Activated naive CD4-positive, alpha-beta T cell treated with Interleukin-2 at 50 U/mL for 16 hours (primary cell): ENCODE data around the gene SNRK.

Experiments
- DNase-seq: peaks from one replicate; pipeline ENCODE4 v3.0.0-alpha.2; 2020

The SNRK gene, protein sequence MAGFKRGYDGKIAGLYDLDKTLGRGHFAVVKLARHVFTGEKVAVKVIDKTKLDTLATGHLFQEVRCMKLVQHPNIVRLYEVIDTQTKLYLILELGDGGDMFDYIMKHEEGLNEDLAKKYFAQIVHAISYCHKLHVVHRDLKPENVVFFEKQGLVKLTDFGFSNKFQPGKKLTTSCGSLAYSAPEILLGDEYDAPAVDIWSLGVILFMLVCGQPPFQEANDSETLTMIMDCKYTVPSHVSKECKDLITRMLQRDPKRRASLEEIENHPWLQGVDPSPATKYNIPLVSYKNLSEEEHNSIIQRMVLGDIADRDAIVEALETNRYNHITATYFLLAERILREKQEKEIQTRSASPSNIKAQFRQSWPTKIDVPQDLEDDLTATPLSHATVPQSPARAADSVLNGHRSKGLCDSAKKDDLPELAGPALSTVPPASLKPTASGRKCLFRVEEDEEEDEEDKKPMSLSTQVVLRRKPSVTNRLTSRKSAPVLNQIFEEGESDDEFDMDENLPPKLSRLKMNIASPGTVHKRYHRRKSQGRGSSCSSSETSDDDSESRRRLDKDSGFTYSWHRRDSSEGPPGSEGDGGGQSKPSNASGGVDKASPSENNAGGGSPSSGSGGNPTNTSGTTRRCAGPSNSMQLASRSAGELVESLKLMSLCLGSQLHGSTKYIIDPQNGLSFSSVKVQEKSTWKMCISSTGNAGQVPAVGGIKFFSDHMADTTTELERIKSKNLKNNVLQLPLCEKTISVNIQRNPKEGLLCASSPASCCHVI

DNA sequence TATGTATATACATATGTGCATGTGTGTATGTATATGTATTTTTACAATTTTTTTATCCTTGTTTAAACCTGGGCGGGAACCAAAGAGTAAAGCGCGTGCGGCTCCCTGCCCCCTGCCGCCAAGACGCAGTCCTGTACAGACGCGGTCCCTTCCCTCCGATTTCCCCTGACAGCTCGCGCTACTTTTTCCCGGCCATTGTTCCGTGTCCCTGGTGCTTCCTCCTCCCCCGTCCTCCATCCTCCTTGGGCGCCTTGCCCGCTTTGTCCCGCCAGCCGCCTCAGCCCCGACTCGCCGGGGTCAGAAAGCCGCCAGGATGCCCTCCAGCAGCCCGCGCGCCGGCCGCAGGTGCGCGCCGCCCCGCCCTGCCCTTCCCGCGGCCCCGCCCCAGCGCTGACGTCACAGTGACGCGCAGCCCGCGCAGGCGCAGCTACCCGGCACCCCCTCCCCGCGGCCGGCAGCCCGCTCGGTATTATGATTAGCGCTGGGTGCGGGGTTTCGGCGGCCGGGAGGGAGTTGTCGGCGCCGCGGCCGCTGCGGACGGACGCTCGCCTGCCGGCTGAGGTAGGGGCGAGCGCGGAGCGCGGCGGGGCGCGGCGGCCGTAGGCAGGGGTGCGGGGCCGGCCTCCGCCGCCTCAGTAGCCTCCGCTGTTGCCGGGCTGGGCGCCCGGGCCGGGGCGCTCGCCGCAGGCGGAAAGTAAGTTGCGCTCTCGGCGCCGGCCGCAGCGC lies at the start of gene SNRK:
Gene SNRK (plus strand): TSS at position 426 of the 726 bp plus-strand sequence. CDS start 16,664 bp downstream, outside the sequence.
- peak; percentile 92 for DNase-seq

DNA sequence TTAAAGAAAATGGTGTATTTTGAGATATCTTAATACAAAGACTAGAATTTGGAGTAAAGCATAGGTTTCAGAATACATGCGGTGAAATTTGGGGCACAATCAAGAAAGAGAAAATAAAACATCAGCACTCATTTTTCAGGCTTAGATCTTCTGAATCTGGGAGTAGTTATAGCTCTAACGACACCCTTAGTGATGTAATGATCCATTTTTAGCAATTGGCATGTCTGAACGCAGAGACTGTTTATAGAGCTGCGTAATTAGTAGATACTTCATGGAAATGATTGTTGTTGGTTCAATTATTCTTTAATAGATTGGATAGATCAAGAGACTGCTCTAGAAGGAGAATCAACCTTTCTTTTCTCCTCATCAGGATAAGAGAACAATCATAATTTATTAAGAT lies 47.5 kb upstream of the SNRK start:
- no peak for DNase-seq

DNA sequence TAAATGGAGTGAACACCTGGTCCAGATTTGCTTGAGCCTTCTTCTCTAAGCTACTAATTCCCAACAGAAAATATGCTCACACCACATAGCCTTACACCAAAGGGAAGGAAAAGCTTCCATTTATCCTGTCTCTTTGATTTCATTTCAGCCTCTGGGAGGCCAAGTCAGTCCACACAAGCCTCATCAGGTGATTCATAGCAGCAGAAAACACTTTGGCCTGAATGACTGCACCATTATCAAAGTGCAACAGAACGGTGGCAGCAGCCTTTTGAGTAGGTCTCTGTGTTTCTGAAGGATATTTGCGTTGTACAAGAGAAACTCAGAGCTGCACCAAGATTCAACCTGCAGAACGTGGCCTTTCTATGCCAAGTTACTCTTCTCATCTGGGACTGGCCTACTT lies 46.6 kb upstream of the SNRK start:
- no peak for DNase-seq

DNA sequence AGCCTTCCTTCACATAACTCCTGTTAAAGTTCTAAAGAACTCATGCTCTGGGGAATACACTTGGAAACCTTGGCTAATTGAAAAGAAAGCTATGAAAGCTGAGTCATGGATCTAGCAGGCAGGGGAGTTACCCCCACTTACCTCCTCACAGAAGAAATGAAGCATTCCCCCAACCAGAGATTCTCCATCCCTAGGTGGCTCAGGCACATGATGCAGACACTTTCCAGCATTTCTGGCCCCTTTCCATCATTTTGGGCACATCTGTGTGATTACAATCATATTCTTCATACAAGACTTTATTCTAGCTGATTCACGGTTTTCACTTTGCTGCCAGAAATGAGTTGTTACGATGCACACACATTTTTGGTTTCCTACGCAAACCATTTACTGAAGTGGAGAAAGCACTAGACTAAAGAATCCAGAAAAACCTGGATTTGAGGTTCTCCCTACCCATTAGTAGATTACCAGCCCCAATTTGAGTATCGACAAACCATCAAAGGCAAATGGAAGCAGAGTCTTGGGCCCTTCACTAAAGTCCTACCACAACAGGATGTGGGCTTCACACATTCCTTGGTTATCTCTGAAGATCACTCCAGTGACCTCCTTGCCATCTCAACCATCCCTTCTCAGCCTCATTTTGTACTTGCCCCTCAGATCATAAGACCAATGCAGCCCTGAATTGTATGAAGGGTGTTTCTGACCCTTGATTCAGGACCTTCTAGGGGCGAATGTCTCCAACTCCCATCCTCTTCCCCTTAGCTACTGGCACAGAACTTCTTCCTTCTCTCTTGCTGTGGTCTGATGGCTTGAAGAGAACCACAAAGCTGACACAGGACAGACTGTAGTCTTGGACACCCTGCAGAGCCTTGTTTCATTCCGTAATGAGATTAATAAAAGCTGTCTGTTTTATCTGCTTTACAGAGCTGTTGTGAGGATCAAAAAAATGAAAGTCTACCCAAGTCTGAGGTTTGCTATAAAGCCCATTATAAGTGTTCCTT lies 42.5 kb upstream of the SNRK start:
- DNase-seq: no peak

DNA sequence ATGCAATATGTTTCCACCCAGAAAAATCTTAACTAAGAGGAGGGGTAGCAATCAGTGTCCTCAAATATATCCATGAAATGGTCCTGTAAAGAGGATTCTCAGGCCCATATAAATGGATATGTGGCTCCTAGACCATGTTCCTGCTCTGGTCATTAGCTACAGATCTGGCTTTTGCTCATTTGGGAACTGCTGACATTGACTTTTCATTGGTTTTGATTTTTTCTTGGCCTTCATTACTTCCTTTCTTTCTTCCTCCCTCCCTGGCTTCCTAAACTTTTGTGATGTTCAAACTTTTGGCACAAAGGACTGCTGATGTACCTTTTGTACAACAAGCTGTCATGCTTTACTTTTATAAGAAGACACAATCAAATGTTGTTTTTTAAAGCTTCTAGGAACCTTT lies 41.6 kb upstream of the SNRK start:
- DNase-seq: no peak

DNA sequence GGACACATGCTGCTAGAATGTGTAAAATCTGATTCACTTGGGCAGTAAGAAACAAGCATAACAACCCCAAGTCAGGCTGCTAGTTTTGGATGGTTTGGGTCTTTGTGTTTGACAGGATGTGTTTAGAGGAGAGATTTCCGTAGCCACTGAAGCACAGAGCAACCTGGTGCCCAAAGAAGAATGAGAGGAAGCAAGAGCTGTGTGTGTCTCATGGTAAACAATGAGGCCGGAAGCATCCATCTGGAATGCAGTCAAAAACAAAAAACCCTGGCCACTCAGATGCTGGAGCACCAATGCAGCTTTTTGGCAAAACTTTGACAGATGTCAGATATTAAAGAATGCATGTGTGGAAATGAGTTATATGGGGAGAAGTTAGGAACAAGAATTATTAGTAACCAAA lies 39.4 kb upstream of the SNRK start:
- DNase-seq: no peak

DNA sequence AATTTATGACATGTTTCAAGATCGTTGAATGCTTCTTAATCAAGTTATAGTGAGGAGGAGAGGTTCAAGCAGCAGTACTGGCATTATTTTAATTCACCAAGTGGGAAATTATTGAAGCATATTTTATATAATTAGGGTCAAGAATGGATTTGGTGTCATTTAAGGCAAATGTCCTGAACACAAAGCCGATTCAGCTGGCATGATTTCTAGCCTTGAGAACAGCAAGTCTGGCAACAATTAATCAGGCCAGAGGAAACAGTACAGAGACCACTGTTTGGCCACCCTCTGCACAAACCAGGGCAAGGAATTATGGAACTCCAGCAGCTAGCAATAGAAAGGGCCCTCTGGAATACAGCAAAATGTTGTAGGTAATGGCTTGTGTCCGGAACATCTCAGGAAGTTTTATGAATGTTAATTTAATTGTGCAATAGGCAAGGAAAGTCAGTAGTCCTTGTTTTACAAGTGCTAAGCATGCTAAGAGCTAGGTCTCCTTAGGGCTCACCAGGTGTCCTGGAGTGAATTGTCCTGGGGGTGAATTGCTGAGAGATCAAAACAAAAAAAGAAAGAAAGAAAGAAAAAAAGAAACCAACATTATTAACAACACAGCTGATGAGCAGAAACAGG lies 38.7 kb upstream of the SNRK start:
- no peak for DNase-seq

DNA sequence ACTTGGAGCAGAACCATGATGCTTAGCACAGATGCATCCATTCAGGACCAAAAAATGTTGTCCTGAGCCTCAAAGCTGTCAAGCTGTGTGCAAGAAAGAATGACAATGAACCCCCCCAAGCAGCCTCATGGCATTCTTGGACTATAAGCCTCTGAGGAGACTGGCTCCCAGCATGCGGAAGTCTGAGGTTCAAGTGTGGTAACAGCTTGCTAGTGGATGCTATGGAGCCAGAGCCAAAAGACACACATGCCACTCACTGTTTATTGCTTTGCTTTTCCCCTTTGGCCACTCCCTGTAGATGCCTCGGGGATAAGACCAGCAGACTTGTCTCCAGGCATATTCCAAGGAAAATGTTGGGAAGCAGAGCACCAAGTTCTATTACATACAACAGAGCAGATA lies 38.2 kb upstream of the SNRK start:
- no peak for DNase-seq

DNA sequence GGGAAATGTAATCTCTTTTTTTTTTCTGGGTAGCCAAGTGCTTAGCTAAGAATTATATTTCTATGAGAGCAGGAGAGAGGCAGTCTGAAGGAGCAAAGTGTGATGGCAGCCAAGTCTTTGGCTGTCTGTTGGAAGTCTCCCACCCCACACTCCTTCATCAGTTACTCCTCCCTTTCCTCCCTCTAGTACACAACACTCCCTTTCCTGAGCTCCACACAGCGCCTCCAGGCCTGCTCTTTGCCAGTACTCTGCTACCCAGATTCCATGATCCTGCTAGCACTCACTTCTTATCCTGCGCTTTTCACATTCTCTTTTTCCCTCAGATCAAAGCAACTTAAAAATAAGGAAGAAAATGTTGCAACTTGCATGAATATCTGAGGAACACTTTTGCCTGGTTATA lies 37.4 kb upstream of the SNRK start:
- DNase-seq: no peak

DNA sequence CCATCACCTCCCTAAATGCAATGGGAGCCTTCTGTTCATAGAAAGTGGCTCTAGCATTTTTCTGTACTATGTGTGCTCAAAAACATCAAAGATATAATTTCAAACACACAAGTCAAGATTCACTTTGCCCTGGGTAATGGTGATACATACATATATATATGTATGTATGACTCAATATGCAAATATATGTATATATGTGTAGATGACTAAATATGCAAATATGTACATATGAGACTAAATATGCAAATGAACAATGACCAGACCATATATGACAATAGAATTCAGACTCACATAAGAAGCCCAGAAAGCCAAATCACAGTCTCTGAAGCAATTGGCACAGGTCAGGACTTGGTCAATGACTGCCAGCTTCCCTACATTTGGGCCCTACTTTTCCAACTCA lies 36.9 kb upstream of the SNRK start:
- DNase-seq: no peak

DNA sequence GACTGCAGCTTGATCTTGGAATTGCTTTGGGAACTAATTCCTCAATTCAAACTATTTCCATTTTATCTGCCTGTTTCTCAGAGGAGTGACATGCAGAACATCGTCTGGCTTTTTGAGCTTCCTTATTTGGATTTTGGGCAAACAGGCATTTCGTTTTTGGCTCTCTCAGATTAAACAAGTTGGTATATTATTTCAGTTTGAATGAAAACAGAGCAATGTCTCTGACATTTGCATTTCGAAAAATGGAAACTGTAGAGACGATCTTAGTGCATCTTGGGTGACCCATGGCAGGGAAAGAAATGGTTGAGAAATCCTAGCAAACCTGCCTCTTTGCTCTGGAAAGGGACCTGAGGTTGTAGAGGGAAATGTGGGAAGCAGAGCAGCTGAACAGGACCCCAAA lies 33.0 kb upstream of the SNRK start:
- no peak for DNase-seq

DNA sequence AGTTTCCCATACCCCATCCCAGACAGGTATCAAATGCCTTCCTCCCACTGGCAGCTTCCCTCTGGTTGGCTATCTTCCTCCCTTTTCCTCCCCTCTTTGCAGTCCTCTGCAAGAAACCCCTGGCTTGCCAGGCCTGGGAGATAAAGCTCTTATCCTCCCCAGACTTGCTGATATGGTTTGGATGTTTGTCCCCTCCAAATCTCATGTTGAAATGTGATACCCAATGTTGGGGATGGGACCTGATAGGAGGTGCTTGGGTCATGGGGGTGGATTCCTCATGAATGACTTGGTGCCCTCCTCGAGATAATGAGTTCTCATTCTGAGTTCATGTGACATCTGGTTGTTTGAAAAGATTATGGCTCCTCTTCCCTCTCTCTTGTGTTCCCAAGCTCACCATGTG lies 32.2 kb upstream of the SNRK start:
- DNase-seq: no peak

DNA sequence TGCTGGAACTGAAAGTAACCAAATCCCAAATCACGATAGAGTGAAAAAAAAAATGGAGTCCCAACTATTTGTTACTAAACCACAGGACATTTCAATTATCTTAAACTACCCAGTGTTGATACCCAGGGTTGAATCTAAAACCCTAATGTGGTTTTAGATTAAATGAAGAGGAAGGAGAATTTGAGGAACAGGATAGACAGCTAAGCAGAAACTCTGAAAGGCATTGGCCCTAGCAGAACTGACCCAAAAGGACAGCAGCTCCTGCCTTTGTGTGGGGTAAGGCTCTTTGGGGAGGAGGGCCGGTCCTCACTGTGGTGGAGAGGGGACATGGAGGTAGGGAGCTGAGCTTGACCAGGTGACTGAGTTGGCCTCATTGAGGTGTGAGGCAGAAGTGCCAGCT lies 30.7 kb upstream of the SNRK start:
- no peak for DNase-seq

DNA sequence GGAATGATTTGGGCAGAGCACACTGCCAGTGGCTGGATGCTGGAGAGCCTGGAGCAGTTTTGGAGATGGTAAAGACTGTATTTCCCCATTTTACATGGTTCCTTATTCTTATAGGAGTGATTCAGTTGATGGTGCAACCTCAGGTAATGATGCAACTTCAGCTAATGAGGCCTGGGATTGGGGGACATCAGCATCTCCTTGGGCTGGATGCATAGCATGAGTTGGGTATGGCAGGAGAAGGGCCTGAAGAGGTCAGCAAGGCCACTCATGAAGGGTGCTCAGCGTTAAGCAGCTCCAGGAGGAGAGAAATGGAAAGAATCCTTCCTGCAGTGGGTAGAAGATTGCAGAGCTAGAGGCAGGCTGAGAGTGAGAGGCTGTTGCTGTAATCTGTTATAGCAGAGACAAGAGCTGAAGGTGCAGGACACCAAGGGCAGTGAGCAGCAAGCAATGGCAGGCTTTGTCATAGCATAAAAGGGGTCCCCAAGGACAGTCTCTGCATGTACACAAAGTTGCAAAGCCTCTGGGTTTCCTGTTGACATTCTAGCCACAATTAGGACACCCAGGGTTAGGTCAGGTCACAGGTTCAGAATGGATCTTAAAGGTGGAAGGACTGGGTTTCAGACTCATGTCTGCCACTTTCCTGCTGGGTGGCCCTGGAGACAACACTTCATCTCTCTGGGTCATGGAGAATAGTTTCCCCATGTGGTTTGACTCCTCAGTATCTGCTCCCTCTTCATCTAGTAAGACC lies 29.5 kb upstream of the SNRK start:
- DNase-seq: no peak

DNA sequence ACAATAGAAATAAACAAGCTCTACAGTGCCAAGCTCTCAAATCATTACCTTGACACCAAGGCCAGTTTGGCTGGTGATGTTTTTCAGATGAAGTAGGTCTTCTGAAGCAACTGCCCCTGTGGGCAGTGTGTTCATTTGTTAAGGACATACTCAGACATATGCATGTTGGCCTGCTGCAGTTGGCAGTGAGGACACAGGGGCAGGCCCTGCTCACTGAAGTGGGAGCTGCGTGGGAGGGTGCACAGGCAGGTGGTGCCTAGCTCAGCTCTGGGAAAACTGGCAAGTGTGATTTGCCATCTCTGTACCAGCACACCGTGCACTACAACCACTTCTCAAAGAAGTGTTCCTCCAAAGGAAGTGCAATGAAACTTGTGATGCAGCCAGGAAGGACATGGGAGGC lies 28.5 kb upstream of the SNRK start:
- no peak for DNase-seq

DNA sequence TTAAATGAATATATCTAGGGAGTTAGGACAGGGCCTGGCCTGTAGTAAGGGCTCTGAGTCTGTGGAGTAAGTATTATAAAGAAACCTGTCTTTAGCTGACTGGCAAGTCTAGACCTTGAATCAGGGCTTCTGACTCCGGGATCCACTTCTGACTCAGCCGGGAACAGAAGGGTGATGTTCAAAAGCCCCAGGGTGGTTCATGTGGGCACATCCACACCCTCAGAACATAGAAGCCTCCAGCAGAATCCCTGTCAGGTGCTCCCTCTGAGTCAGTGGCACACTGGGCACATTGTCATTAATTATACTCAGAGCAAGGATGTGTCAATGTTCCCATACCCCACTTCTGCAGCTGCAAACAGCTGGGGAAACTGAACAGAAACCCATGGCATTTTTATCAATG lies 26.7 kb upstream of the SNRK start:
- no peak for DNase-seq

DNA sequence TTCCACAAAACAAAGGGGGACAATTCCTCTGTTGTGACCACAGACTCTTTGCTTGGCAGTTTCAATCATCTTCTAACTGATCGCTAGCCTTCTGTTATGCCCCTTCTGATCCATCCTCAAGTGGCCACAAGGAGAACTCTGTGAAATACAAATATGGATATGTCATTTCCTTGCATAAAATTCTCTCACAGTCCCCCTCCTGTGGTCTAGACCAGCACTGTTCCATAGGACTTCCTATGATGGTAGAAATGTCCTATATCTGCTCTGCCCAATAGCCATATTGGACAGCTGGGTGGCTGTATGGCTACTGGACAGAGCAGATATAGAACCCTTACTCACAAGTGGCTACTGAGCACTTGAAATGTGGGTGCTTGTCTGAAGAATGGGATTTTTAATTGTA lies 25.9 kb upstream of the SNRK start:
- no peak for DNase-seq

DNA sequence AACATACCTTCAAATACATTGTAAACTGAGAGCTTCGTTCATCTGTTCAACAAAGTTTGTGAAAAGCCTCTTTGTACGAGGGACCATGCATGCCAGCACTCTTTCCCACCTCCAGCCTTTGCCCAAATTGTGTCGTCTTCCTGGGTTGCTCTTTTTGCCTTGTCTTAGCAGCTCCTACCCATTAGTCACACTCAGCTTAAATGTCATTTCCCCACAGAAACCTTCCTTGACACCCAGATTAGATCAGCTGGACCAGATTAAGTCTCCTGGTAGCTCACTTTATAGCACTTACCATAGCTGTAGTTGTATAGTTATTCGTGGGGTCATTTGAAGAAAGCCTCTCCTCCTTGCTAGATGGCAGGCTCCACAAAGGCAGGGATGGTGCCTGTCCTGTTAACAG lies 24.1 kb upstream of the SNRK start:
- no peak for DNase-seq

DNA sequence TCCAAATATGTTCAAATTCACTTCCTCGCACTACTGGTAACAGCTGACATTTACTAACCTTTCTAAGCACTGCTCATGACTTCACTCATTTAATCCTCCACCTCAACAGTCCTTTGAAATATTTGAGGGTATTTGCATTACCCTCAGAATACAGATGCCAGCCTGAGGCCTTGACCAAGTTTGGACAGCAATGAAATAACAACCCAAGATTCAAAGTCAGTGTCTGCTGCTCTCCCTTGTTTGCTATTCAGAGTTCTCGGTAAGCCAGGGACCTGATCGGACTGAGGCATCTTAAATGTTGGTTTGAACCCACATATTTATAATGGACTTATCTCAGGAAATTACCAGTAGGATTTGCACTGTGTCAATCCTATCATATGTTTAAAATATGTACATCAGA lies 19.9 kb upstream of the SNRK start:
- no peak for DNase-seq

DNA sequence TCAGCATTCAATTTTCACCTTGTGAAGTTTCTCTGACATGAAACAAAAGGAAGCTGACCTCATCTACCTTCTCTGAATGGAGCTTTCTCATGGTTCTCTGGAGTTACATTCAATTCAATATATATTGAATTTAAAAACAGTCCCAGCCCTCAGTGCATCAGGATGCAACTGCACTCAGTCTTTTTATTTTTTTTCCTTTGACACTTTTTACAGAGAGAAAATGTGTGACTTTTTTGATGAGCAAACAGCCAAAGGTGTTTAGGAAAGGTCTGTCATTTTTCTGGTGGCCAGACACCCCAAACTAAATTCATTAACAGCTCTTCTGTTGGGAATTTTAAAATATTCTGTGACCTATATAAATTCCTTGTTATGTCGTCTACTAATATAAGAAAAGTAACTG lies 19.3 kb upstream of the SNRK start:
- no peak for DNase-seq

DNA sequence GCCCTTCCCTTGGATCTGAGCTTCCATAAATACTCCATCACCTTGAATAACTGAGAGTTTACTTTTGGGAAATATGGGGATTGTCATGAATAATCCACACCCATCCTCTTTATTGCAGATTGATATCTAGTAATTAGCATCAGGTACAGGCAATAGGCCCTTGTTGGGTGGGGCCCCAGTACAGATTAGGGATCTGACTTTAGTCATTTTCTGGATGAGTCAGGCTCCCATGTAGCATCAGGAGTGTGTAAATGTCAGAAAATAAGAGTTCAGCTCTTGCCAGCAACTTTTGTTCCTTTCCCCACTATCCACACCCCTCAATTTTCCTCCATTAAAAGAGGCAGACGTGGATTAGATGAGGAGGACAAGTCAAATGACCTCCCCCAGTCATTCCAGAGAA lies 17.7 kb upstream of the SNRK start:
- DNase-seq: no peak
